ENCODE measurements around the gene PPM1H.
"Not testable (repeated sequence)": the region's sequence is repeated elsewhere in the genome, so short reads cannot be mapped to it uniquely, and the experiment has no call there.

PPM1H gene

GRCh38 chr12:62761658-62762057 is 173.3 kb downstream of the PPM1H start:
- TF ChIP-seq CTCF (conservative IDR thresholded peaks at IDR 0.05; ENCODE audit: low read depth): no peak
- no peak overlapping the region for H3K27ac ChIP-seq
- CTCF ChIA-PET: no interaction called here
- DNase-seq (ENCODE audit: low spot score): no peak
- POLR2A ChIA-PET (ENCODE audit: low non-redundant PET): no interaction called here

GRCh38 chr12:62760779-62761178 is 174.2 kb downstream of the PPM1H start:
- TF ChIP-seq CTCF (conservative IDR thresholded peaks at IDR 0.05; ENCODE audit: low read depth): no peak
- DNase-seq (ENCODE audit: low spot score): no peak
- POLR2A ChIA-PET (ENCODE audit: low non-redundant PET): no interaction called here
- CTCF ChIA-PET: no interaction called here
- H3K27ac ChIP-seq: no peak overlapping the region

GRCh38 chr12:62760341-62760740 is 174.6 kb downstream of the PPM1H start:
- POLR2A ChIA-PET (ENCODE audit: low non-redundant PET); H3K27ac ChIP-seq; DNase-seq (ENCODE audit: low spot score); CTCF ChIA-PET: not testable (repeated sequence)

GRCh38 chr12:62758216-62758615 is 176.7 kb downstream of the PPM1H start:
- ChIA-PET CTCF (no interaction called here), POLR2A (ENCODE audit: low non-redundant PET) (no interaction called here)
- no peak for TF ChIP-seq CTCF (conservative IDR thresholded peaks at IDR 0.05; ENCODE audit: low read depth)
- no peak for DNase-seq (ENCODE audit: low spot score)
- no peak overlapping the region for H3K27ac ChIP-seq

- CTCF ChIA-PET: interaction anchor here (0.6 kb wide), 1 partner anchor 68 kb away, joined by 3 read pairs; no protein-coding TSS in a partner anchor
- POLR2A ChIA-PET (ENCODE audit: low non-redundant PET): no interaction called here
- no peak for TF ChIP-seq CTCF (conservative IDR thresholded peaks at IDR 0.05; ENCODE audit: low read depth)
Observed at GRCh38 chr12:62757048-62757447, 177.9 kb downstream of the PPM1H start.

GRCh38 chr12:62754706-62755105 is 180.2 kb downstream of the PPM1H start:
- TF ChIP-seq CTCF (conservative IDR thresholded peaks at IDR 0.05; ENCODE audit: low read depth): no peak
- no peak overlapping the region for H3K27ac ChIP-seq
- no peak for DNase-seq (ENCODE audit: low spot score)
- ChIA-PET POLR2A (ENCODE audit: low non-redundant PET) (no interaction called here), CTCF (no interaction called here)

More at GRCh38 chr12:62757048-62757447, 177.9 kb downstream of the PPM1H start:
- no peak overlapping the region for H3K27ac ChIP-seq
- DNase-seq (ENCODE audit: low spot score): no peak

GRCh38 chr12:62751810-62752155 is 183.2 kb downstream of the PPM1H start:
- ChIA-PET POLR2A (ENCODE audit: low non-redundant PET) (no interaction called here), CTCF (no interaction called here)
- no peak for TF ChIP-seq CTCF (conservative IDR thresholded peaks at IDR 0.05; ENCODE audit: low read depth)
- no peak overlapping the region for H3K27ac ChIP-seq
- DNase-seq (ENCODE audit: low spot score): no peak

Data from RWPE1 (cell line).